Stimulated activated CD4-positive, alpha-beta T cell treated with anti-CD3 and anti-CD28 coated beads, Interleukin-4, amount 100 ng/mL, for 48 hours (primary cell): Measurements from ENCODE around the gene OVAAL.

Experiments used
- DNase-seq, 2 donors: peaks; one replicate each; pipeline ENCODE4 v3.0.0-alpha.2; 2020; ENCODE audit warnings: low read depth in 2 of 2

The OVAAL gene

GRCh38 chr1:180571060-180571831 is 12.5 kb downstream of the OVAAL start:
- no peak for DNase-seq

DNA sequence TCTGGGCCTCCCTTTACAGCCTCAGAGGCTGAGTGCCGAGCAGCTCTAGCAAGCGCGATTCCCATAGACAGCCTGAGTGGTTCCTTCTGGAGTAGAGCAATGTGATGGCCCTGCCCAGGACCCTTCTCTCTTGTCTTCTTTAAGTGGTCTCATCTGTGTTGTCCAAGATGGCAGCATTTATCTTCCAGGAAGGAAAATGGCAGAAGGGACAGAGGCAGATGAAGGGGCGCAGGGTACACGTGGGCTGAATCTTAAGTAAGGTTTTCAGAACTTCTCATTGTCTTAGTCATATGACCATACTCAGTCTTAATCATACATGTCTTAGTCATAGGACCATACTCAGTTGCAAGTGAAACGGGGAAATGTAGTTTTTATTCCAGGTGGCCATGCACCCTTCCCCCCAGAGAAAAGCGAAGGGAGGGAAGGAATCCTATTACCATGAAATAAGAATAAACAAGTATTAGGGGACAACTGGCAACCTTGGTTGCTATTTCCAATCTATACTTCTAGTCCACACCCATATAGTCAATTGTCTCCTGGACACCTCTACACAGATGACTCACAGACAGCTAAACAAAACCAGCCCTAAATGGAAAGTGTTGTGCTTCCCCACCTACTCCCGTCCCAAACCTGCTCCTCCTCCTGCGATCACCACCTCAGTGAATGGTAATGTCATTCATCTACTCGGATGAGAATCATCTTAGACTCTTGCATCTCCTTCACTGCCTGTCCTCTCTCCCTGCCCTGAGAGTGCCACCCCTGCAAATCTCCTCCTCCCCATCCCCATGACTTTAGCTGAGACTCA is 13.3 kb downstream of the OVAAL start:
- DNase-seq = peak in 1 of 2 donors; percentile 50

DNA sequence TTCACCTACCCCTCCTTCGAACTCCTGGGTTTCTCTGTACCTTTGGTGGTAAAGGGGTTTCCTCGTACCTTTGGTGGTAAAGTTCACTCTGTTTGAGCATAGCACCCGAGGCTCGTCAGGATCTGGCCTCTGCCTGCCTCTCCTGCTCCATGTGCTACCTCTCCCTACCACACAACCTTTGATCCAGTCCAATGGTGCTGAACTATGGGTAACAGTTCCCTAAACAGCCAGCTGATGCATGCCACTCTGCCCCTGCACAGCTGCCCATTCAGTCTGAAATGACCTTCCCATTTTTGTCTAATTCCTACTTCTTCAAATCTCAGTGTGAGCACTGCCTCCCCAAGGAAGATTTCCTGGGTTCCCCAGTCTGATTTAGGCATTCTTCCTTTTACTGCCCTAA is 14.0 kb downstream of the OVAAL start:
- no peak for DNase-seq

- DNase-seq = no peak
These were observed 15.4 kb downstream of the OVAAL start for GRCh38 chr1:180574031-180574713.

- no peak for DNase-seq
These were observed 18.6 kb downstream of the OVAAL start for GRCh38 chr1:180577361-180577760.

- DNase-seq = no peak
These were observed 21.3 kb downstream of the OVAAL start for GRCh38 chr1:180579961-180580611.

DNA sequence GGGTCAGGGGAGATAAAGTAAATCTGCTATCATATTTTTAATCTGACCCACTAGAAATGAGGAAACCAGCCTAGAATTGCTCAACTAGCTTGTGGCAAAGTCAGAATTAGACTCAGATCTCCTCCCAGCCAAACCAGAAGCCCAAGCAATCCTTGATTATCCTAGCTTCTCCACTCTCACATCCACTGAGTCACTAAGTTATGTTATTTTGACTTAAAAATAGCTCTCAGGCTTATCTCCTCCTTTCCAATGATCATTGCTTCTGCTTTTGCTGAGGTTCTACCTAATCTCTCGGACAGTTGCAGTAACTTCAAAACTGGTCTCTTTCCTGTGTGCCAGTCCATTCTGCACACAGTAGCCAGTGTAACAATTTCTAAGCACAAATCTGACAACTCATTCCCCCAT is 22.9 kb downstream of the OVAAL start:
- DNase-seq = no peak

- no peak for DNase-seq
These were observed 26.1 kb downstream of the OVAAL start for GRCh38 chr1:180584869-180585268.

DNA sequence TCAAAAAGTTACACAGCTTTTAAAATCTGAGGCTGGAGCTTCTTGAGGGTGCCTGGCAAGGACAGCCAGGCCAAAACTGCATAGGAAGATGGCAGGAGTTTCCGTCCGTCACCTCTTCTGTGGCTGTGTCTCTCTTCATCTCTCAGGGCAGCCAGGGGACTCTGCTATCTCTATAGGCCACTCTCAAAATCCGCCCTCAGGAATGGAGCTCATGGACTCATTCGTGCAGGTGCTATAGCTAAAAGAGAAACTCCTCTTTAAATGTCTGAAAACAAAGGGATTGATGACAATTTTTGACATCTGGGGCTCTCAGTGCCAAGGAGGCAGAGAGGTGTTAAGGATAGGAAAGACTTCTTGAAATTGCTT is 27.2 kb downstream of the OVAAL start:
- DNase-seq = no peak

DNA sequence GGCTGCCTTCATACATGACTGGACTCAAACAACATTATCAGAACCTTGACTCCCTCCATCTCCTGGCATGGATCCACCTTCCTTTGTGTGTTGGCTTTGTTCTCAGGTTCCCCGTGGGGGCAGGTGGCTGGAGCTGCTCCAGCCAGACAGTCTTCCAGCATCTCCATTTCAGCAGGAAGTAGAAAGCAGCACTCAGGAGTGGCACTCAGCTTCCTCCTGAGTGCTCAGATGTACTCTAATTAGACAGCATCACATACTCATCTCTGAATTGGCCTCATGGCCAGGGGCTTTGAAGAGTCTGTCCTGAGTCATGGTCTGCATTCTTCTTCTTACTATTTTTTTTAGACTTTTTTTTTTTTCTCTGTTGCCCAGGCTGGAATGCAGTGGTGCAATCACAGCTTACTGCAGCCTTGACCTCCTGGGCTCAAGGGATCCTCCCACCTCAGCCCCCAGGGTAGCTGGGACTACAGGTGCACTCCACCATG is 27.9 kb downstream of the OVAAL start:
- no peak for DNase-seq

DNA sequence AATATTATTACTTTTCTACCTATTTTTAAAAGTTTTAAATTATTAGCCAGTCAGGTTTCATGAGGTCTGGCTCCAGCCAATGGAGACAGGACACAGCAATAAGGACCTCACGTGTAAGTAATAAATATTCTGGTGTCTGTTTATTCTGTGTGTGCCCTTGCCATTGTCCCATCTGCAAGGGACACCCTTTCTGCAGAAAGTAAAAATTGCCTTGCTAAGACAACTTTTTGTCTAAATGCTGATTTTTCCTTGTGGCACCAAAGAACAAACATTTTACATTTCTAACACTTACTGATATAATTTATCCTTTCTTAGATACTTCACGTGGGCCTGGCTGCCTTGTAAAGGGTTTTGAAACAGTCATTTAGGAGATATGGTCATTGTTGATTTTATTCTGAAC is 29.4 kb downstream of the OVAAL start:
- DNase-seq = no peak

- DNase-seq = no peak
These were observed 32.1 kb downstream of the OVAAL start for GRCh38 chr1:180590889-180591288.

GRCh38 chr1:180593382-180593781 is 34.6 kb downstream of the OVAAL start:
- no peak for DNase-seq

DNA sequence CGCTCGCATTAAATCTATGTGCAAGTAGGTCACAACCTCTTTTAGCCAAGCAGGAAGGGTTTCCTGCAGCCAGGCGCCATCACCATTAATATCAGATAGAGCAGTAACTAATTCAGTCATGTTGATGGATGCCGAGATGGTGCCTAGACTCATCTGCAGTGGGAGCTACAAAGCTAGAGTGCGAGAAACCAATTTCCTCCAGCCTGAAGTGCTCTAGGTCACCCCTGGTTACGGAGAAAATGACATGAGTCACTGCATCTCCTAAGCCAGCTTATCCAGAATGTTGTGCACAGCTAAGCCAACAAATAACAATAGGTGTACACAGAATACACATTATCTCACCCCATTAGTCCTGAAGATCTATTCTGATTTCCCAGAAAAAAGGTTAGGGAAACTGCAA is 36.0 kb downstream of the OVAAL start:
- no peak for DNase-seq

GRCh38 chr1:180595966-180596365 is 37.2 kb downstream of the OVAAL start:
- no peak for DNase-seq

GRCh38 chr1:180597520-180597919 is 38.8 kb downstream of the OVAAL start:
- DNase-seq = no peak

GRCh38 chr1:180598333-180598974 is 39.7 kb downstream of the OVAAL start:
- DNase-seq = no peak

DNA sequence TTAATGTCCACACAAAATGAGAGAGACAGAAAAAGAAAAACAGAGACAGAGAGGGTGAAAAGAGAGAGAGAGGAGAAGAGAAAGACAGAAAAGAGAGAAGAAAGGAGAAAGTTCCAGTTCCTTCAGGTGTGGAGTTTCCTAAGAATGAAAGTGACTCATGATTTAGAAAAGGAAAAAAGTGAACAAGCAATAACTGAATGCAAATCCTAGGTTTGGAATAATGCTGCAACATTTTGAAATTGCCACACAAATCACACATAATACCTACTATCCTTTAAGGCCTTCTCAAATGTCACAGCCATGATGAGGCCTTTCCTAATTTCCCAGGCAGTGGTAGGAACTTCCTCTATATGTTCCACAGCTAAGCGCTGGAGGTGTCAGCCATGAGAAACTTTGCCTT is 41.6 kb downstream of the OVAAL start:
- no peak for DNase-seq

- no peak for DNase-seq
These were observed 42.7 kb downstream of the OVAAL start for GRCh38 chr1:180601512-180601911.

DNA sequence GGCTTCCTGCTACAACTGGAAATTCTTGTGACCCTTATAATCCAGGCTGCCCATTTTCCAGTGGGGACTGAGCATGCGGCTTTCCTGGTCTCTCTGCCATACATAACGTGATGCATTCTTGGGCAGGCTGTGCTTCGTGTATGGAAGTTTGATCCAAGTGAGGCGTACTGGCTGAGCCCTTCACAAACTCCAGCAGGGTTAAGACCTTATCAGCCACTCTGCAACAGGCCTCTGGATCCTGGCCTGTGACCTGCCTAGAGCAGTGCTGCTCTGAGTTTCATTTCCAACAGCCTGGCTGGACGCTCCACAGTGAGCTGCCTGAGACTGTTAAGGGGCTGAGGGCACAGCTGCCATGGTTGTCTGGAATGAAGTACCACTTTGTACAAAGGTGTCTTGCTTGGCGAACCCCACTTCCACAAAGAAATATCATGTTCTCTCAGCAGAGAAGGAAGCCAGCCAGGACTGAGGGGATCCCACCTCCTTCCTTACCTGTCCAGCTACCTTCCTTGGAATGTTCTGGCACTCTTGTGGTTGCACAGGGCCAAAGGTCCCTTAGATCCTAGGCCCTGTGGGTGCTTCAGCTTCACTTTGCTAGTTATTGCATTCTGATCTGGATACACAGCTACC is 44.6 kb downstream of the OVAAL start:
- no peak for DNase-seq

- no peak for DNase-seq
These were observed 45.1 kb downstream of the OVAAL start for GRCh38 chr1:180603850-180604226.
